ENCODE data around the gene RPP30. TPM values are rescaled to one million over a fixed set of nuclear protein-coding genes. Genes with fewer than 3 reads are reported as not detected.
"Not testable (repeated sequence)": the region's sequence is repeated elsewhere in the genome, so short reads cannot be mapped to it uniquely, and the experiment has no call there.

Gene RPP30
- total RNA-seq, 1 donor from 2014 or later: 24.7 TPM

DNA sequence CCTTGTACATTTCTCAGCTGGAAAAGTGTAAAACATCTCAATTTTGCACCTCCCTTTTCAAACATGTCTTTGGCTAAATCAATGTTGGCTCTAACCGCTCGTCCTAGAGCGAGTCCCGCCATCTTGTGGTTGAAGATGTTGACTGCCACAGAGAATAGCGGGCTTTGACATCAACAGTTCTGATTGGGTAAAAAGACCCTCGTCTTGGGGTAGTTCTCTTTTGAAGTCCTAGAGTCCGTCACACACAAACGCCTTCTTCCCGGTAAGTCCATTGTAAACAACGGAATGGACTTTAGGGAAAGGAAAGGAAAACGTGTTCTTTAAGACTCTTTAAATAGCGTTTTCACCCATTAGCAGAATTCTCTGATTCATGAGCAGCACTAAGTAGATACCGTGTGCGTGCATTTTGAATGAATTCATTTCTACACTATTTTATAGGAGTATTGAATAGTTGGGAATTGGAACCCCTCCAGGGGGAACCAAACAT, 452 bp upstream of the RPP30 start:
- DNase-seq (ENCODE audit: low spot score): no peak
- Mint-ChIP-seq H3K4me3 (ENCODE audit: unreplicated experiment) (peak overlapping the region; percentile 97), H3K36me3 (ENCODE audit: low read depth) (peaks cover 8% of the 10 kb centered on the region), H3K27ac (ENCODE audit: unreplicated experiment) (peak overlapping the region; percentile 94), H3K4me1 (ENCODE audit: low read depth) (peaks cover 27% of the 10 kb centered on the region), H3K27me3 (ENCODE audit: low read depth) (peaks cover 33% of the 10 kb centered on the region), H3K9me3 (ENCODE audit: low read depth) (peaks cover 13% of the 10 kb centered on the region)
- TF ChIP-seq, protein P1, sequence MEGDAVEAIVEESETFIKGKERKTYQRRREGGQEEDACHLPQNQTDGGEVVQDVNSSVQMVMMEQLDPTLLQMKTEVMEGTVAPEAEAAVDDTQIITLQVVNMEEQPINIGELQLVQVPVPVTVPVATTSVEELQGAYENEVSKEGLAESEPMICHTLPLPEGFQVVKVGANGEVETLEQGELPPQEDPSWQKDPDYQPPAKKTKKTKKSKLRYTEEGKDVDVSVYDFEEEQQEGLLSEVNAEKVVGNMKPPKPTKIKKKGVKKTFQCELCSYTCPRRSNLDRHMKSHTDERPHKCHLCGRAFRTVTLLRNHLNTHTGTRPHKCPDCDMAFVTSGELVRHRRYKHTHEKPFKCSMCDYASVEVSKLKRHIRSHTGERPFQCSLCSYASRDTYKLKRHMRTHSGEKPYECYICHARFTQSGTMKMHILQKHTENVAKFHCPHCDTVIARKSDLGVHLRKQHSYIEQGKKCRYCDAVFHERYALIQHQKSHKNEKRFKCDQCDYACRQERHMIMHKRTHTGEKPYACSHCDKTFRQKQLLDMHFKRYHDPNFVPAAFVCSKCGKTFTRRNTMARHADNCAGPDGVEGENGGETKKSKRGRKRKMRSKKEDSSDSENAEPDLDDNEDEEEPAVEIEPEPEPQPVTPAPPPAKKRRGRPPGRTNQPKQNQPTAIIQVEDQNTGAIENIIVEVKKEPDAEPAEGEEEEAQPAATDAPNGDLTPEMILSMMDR (IDR thresholded peaks at IDR 0.05): peak; percentile 82

DNA sequence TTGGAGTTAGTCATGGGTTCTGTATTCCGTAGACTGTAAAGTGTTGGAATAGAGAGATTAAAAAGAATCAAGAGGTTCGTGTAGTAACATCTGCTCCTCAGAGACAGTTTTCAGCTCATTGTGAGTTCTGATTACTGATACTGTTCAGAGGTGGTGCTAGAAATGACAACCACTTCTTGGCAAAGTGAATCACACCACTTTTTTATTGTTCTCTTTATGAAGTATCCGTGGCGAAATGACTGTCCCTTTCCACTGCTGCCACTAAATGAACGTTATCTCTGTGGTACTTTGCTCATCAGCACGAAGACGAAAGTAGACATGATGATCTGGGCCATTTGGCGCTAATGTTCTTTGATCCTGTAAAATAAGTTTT, 860 bp downstream of the RPP30 start:
- Mint-ChIP-seq H3K4me1 (ENCODE audit: low read depth) (peaks cover 27% of the 10 kb centered on the region), H3K4me3 (ENCODE audit: unreplicated experiment) (peak overlapping the region; percentile 97), H3K36me3 (ENCODE audit: low read depth) (peaks cover 12% of the 10 kb centered on the region), H3K27me3 (ENCODE audit: low read depth) (peaks cover 24% of the 10 kb centered on the region), H3K27ac (ENCODE audit: unreplicated experiment) (peak overlapping the region; percentile 94), H3K9me3 (ENCODE audit: low read depth) (peaks cover 13% of the 10 kb centered on the region)
- DNase-seq (ENCODE audit: low spot score): no peak
- TF ChIP-seq, protein P1 (IDR thresholded peaks at IDR 0.05): no peak

DNA sequence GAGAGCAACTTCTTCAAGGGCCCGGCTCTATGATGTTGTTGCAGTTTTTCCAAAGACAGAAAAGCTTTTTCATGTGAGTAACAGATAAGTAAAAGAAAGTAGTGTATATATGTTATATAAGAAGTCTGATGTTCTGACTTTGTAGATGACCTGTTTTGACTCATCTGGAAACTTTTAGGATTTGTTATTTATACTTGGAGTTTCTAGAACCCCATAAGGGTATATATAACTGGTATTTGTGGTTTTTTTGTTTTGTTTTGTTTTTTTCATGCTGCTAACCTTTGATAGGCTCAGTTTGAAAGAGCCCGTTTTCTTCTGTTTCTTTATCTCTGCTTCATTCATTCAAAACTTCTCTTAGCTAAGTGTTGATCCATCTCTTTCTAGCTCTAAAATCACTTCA, 7.3 kb downstream of the RPP30 start:
- H3K9me3 Mint-ChIP-seq (ENCODE audit: low read depth): no peaks in the 10 kb centered on the region
- peaks cover 3% of the 10 kb centered on the region for H3K4me1 Mint-ChIP-seq (ENCODE audit: low read depth)
- no peak for DNase-seq (ENCODE audit: low spot score)
- H3K27ac Mint-ChIP-seq (ENCODE audit: unreplicated experiment): no peak overlapping the region
- H3K27me3 Mint-ChIP-seq (ENCODE audit: low read depth): no peaks in the 10 kb centered on the region
- TF ChIP-seq, protein P1 (IDR thresholded peaks at IDR 0.05): no peak
- peaks cover 12% of the 10 kb centered on the region for H3K36me3 Mint-ChIP-seq (ENCODE audit: low read depth)
- no peak overlapping the region for H3K4me3 Mint-ChIP-seq (ENCODE audit: unreplicated experiment)

DNA sequence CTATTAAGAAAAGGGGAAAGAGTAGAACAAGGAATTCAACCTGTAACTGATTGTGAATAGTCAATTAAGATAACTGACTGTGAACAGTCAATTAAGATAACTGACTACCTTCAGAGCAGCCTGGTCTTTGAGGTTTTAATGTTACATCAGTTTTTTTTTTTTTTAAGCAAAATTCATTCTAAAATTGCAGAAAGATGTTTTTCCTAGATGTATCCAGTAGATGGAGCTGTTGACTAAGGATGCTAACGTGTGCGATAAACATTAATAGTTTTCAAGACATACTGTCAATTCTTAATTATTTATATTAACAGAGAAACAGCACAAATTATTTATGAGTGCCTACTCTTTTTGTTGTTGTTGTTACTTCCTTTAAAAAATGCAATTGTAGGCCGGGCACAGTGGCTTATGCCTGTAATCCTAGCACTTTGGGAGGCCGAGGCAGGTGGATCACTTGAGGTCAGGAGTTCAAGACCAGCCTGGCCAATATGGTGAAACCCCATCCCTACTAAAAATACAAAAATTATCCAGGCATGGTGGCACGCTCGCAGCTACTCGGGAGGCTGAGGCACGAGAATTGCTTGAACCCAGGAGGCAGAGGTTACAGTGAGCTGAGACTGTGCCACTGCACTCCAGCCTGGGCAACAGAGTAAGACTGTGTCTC, 8.4 kb downstream of the RPP30 start:
- H3K4me3 Mint-ChIP-seq (ENCODE audit: unreplicated experiment); H3K9me3 Mint-ChIP-seq (ENCODE audit: low read depth); H3K27me3 Mint-ChIP-seq (ENCODE audit: low read depth); DNase-seq (ENCODE audit: low spot score): not testable (repeated sequence)
- H3K27ac Mint-ChIP-seq (ENCODE audit: unreplicated experiment): peak overlapping the region; percentile 12
- H3K36me3 Mint-ChIP-seq (ENCODE audit: low read depth): peaks cover 12% of the 10 kb centered on the region
- peaks cover 14% of the 10 kb centered on the region for H3K4me1 Mint-ChIP-seq (ENCODE audit: low read depth)
- TF ChIP-seq, protein P1 (IDR thresholded peaks at IDR 0.05): peak; percentile 92

DNA sequence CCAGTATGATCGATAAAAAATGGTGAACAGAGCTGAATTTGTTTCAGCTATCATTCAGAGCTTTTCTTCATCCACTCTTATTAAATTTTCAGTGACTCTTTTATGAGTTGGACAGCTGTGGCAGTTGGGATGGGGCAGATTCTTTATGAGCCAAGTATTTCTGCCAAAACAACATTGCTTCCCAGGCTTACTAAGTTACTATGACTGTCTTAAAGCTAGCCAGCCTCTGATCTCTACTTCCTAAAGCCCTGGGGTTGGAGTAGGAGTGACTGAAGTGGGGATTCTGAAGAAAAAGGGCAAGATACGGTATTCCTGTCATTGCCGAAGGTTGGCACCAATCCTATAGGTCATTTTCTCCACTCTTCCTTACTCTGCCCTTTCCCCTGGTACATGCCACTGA, 12.7 kb downstream of the RPP30 start:
- TF ChIP-seq, protein P1 (IDR thresholded peaks at IDR 0.05): no peak
- Mint-ChIP-seq H3K4me1 (ENCODE audit: low read depth) (peaks cover 28% of the 10 kb centered on the region), H3K27ac (ENCODE audit: unreplicated experiment) (peak overlapping the region; percentile 30), H3K9me3 (ENCODE audit: low read depth) (no peaks in the 10 kb centered on the region), H3K4me3 (ENCODE audit: unreplicated experiment) (no peak overlapping the region), H3K27me3 (ENCODE audit: low read depth) (no peaks in the 10 kb centered on the region), H3K36me3 (ENCODE audit: low read depth) (peaks cover 17% of the 10 kb centered on the region)
- DNase-seq (ENCODE audit: low spot score): no peak
